GM06990 (cell line): Measurements from ENCODE around the gene MAF.

Source experiments
- DNase-seq: peaks from one replicate; pipeline ENCODE4 v3.0.0-alpha.2; 2011; ENCODE audit not compliant: insufficient read length; ENCODE audit errors: extremely low read depth
- H3K27me3 ChIP-seq: replicated peaks from 2 replicates; pipeline ENCODE4 v1.6.0; 2011; ENCODE audit warnings: low read length; ENCODE audit not compliant: control insufficient read depth, insufficient read depth
- H3K36me3 ChIP-seq: 2 replicates; pipeline ENCODE4 v1.5.1; 2011; ENCODE audit warnings: low read length; ENCODE audit not compliant: control insufficient read depth, insufficient read depth
- H3K4me3 ChIP-seq: replicated peaks from 2 replicates; pipeline ENCODE4 v1.5.1; 2011; ENCODE audit warnings: low read depth, mild to moderate bottlenecking, control low read depth, low read length
- CTCF ChIP-seq: IDR thresholded peaks from 2 replicates; pipeline ENCODE4 v1.5.1; 2011; ENCODE audit warnings: low read length, control low read depth, mild to moderate bottlenecking, inconsistent platforms; ENCODE audit not compliant: insufficient read depth, poor library complexity, severe bottlenecking

Gene MAF

GRCh38 chr16:79582789-79583188 lies 17.7 kb downstream of the MAF start:
- H3K4me3 ChIP-seq: no peak overlapping the region
- H3K36me3 ChIP-seq: no peaks in the 10 kb centered on the region
- no peaks in the 10 kb centered on the region for H3K27me3 ChIP-seq
- no peak for TF ChIP-seq CTCF
- no peak for DNase-seq

GRCh38 chr16:79580453-79581191 lies 19.9 kb downstream of the MAF start:
- no peak for TF ChIP-seq CTCF
- H3K27me3 ChIP-seq: no peaks in the 10 kb centered on the region

GRCh38 chr16:79576602-79577001 lies 23.9 kb downstream of the MAF start:
- H3K27me3 ChIP-seq: no peaks in the 10 kb centered on the region
- no peak for TF ChIP-seq CTCF
- DNase-seq: no peak
- H3K4me3 ChIP-seq: no peak overlapping the region
- H3K36me3 ChIP-seq: no peaks in the 10 kb centered on the region

More at GRCh38 chr16:79580453-79581191, 19.9 kb downstream of the MAF start:
- DNase-seq: no peak
- Histone ChIP-seq H3K4me3 (no peak overlapping the region), H3K36me3 (no peaks in the 10 kb centered on the region)

GRCh38 chr16:79573884-79574283 lies 26.7 kb downstream of the MAF start:
- Histone ChIP-seq H3K27me3 (no peaks in the 10 kb centered on the region), H3K36me3 (no peaks in the 10 kb centered on the region), H3K4me3 (no peak overlapping the region)
- no peak for DNase-seq
- TF ChIP-seq CTCF: no peak

GRCh38 chr16:79573071-79573470 lies 27.5 kb downstream of the MAF start:
- no peak for DNase-seq
- no peaks in the 10 kb centered on the region for H3K36me3 ChIP-seq
- TF ChIP-seq CTCF: no peak
- no peak overlapping the region for H3K4me3 ChIP-seq
- H3K27me3 ChIP-seq: no peaks in the 10 kb centered on the region
